ENCODE results near the gene MTOR. TPM values are rescaled to one million over a fixed set of nuclear protein-coding genes. Genes with fewer than 3 reads are reported as not detected.

Gene MTOR
- polyA plus RNA-seq, 1 experiment, result 27.7 TPM

GRCh38 chr1:11281518-11282331 is 19.4 kb upstream of the MTOR start:
- H3K4me3 ChIP-seq (ENCODE audit: low read depth, low read length), result no peak overlapping the region
- DNase-seq (ENCODE audit: low read depth, low spot score), result peak; percentile 89
- H3K27ac ChIP-seq (ENCODE audit: low read depth, low read length), result peak overlapping the region; percentile 73
- H3K27me3 ChIP-seq (ENCODE audit: control insufficient read depth, insufficient read depth, low read length), result no peaks in the 10 kb centered on the region
- ChIA-PET CTCF (interaction anchor here (0.6 to 2.7 kb wide), 7 partner anchors 9 to 744 kb away, joined by 3 to 13 read pairs (median 5); partner anchors contain the start of gene UBIAD1), POLR2A (interaction anchor here (0.6 to 1.2 kb wide), 3 partner anchors 8 to 1285 kb away, joined by 4 read pairs; partner anchors contain the start of gene UBIAD1)
- no peaks in the 10 kb centered on the region; the same call in 1 of the 2 replicates for H3K9me3 ChIP-seq (ENCODE audit: control insufficient read depth, insufficient read depth, low read length)
- TF ChIP-seq CTCF (IDR thresholded peaks at IDR 0.05; ENCODE audit: low read depth, low read length), result no peak

DNA sequence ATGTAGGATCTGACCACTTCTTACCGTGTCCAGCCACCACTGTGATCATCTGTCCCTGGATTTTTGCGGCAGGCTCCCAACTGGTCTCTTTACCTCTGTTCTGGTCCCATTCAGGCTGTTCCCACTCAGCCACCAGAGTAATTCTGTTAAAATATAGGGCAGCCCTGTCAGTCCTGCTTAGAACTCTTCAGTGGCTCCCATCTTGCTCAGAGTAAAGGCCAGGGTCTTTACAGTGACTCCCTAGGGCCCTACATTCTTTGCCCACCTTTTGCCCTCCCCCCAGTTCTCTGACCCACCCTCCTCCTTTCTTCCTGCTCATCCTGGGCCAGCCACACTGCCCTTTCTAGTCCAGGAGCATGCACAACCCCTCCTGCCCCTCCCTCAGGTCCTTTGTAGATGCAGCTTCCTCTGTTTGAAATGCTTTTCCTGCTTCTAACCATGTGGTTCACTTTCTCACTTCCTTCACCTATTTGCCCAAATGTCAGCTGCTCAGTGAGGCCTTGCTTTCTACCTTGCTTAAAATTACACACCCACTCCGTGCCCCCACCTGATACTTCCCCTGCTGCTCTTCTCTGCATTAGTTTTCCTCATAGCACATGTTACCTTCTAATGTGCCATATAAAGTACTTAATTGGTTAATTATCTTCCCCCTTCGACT is 18.5 kb upstream of the MTOR start:
- no peak for DNase-seq (ENCODE audit: low read depth, low spot score)
- Histone ChIP-seq H3K27me3 (ENCODE audit: control insufficient read depth, insufficient read depth, low read length) (no peaks in the 10 kb centered on the region), H3K9me3 (ENCODE audit: control insufficient read depth, insufficient read depth, low read length) (no peaks in the 10 kb centered on the region; the same call in 1 of the 2 replicates), H3K27ac (ENCODE audit: low read depth, low read length) (no peak overlapping the region), H3K4me3 (ENCODE audit: low read depth, low read length) (no peak overlapping the region)
- no peak for TF ChIP-seq CTCF (IDR thresholded peaks at IDR 0.05; ENCODE audit: low read depth, low read length)
- ChIA-PET CTCF (interaction anchor here (0.6 to 1.3 kb wide), 2 partner anchors 8 to 363 kb away, joined by 3 to 5 read pairs; partner anchors contain the start of gene UBIAD1), POLR2A (interaction anchor here (0.6 to 1.2 kb wide), 2 partner anchors 8 to 1286 kb away, joined by 4 read pairs; partner anchors contain the start of gene UBIAD1)

DNA sequence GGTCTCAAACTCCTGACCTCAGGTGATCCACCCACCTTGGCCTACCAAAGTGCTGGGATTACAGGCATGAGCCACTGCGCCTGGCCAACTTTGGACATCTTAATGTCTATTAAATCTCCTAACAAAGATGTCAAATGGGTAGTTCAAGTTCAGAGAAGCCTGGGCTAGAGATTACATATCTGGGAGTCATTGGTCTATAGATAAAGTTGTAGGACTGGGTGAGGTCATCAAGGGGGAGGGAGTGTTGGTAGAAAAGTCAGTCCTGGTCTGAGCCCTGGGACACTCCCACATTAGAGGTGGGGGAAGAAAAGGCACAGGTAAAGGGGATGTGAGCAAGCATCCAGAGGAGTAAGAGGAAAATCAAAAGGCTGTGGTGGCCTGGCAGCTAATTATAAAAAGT is 17.3 kb upstream of the MTOR start:
- TF ChIP-seq CTCF (IDR thresholded peaks at IDR 0.05; ENCODE audit: low read depth, low read length), result no peak
- Histone ChIP-seq H3K27me3 (ENCODE audit: control insufficient read depth, insufficient read depth, low read length) (no peaks in the 10 kb centered on the region), H3K4me3 (ENCODE audit: low read depth, low read length) (no peak overlapping the region), H3K9me3 (ENCODE audit: control insufficient read depth, insufficient read depth, low read length) (no peaks in the 10 kb centered on the region; the same call in 1 of the 2 replicates), H3K27ac (ENCODE audit: low read depth, low read length) (no peak overlapping the region)
- DNase-seq (ENCODE audit: low read depth, low spot score), result no peak
- CTCF ChIA-PET, result interaction anchor here (1.5 kb wide), 1 partner anchor 242 kb away, joined by 4 read pairs; no protein-coding TSS in a partner anchor
- POLR2A ChIA-PET, result no interaction called here

DNA sequence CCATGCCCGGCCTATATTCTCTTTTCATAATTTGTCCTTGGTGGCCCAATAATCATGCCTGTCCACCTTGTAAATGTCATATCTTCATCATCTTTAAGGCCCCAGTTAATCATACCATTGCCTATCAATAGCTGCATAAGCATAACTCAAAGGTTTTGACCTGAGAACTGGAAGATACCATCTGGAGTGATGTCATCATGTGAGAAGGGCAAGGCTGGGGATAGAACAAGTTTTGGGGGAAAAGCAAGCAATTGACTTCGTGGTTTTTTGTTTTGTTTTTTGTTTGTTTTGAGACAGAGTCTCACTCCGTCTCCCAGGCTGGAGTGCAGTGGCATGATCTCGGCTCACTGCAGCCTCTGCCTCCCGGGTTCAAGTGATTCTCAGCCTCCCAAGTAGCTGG is 16.8 kb upstream of the MTOR start:
- TF ChIP-seq CTCF (IDR thresholded peaks at IDR 0.05; ENCODE audit: low read depth, low read length), result no peak
- no peak overlapping the region for H3K27ac ChIP-seq (ENCODE audit: low read depth, low read length)
- no peak overlapping the region for H3K4me3 ChIP-seq (ENCODE audit: low read depth, low read length)
- ChIA-PET CTCF (interaction anchor here (1.5 kb wide), 1 partner anchor 242 kb away, joined by 4 read pairs; no protein-coding TSS in a partner anchor), POLR2A (no interaction called here)
- H3K27me3 ChIP-seq (ENCODE audit: control insufficient read depth, insufficient read depth, low read length), result no peaks in the 10 kb centered on the region
- DNase-seq (ENCODE audit: low read depth, low spot score), result no peak
- H3K9me3 ChIP-seq (ENCODE audit: control insufficient read depth, insufficient read depth, low read length), result no peaks in the 10 kb centered on the region; the same call in 1 of the 2 replicates
